Measurements from ENCODE around the gene ABTB2.
A peak's percentile ranks its signal among the peaks of the same experiment; 100 is the strongest.
"Not testable (repeated sequence)": the region's sequence is repeated elsewhere in the genome, so short reads cannot be mapped to it uniquely, and the experiment has no call there.

Gene ABTB2

DNA sequence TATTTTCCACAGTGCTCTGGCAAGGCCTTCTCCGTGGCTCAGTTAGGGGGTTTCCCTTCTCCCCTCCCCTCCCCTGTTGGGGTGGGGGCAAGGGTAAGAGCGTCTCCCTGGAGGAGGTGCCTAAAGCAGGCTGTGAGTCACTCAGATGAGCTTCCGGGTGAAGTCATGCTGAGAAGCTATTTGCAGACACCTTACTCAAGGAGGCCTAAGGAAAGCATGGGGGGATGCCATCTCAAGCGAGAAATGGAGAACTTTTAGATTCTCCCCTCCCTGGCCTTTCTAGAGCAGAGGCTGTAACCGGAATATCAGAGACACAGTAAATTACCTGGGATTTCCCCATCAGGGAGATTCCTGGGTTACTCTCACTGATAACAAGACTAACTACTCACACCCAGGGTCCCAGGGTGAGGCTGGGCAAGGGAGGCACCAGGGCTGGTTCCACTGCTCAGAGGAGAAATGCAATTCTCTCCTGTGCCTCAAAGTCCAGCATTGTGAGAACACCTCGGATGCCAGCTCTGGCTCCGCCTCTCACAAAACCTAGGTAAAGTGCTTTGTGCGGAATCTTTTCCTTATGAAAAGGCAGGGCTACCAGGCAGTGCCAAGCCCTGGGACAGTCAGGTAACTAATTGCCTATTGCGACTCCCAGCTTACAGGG, 123.6 kb downstream of the ABTB2 start:
- DNase-seq, result peak; percentile 58

DNA sequence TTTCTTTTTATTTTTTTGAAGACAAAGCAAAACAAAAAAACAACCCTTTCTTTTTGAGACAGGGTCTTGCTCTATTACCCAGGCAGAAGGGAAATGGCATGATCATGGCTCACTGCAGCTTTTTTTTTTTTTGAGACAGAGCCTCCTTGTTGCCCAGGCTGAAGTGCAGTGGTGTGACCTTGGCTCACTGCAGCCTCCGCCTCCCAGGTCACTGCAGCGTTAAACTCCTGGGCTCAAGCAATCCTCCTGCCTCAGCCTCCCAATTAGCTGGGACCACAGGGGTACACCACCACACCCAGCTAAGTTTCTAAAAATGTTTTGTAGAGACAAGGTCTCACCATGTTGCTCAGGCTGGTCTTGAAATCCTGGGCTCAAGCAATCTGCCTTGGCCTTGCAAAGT, 124.6 kb downstream of the ABTB2 start:
- no peak for DNase-seq

DNA sequence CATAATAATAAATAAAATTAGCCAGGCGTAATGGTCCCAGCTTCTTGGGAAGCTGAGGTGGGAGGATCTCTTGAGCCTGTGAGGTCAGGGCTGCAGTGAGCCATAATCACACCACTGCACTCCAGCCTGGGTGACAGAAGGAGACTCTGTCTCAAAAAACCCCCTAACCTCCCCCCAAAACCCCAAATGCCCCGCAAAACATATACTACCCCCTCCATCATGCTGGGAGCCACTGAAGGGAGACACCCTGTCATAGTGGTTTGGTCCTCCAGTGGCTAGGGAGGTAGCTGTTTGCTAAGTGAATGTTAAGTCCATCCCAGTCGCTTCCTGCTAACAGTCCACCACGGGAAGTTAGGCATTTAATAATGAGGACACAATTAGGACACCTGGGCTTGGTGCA, 125.0 kb downstream of the ABTB2 start:
- DNase-seq, result no peak

DNA sequence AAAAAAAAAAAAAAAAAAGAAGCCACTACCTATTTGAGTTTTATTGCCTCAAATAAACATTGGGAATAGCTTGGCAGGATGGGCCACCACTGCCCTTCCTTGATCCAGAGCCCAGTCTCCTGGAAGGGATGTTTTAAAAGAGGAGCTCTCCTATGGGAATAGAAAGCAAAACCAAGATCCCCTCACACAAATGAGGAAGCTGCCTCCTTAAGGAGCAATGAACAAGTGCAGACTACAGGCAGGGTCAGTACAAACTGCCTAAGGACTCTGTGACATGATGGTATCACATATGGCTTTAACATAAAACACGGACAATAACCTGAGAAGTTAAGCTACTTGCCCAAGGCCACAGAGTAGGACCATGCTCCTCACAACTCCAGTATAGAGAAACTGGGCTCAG, 131.6 kb downstream of the ABTB2 start:
- no peak for DNase-seq

DNA sequence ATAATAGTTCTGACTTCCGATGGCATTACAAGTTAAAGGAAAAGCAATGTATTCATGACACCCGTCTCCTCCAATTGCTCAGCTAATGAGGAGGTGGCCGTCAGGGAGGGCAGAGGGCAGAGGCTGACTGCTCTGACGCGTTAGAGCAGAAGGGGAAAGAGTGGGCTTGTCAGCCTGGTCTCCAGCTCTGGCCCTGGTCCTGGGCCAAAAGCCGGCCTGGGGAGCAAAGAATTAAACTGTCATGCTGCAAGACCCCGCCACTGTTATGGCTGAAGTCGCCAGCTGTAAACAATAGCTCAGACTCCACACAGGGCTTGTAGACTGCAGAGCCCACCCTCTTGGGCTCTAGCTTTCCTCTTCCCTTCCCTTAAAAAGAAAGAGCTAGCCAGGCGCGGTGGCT, 132.7 kb downstream of the ABTB2 start:
- DNase-seq, result no peak

DNA sequence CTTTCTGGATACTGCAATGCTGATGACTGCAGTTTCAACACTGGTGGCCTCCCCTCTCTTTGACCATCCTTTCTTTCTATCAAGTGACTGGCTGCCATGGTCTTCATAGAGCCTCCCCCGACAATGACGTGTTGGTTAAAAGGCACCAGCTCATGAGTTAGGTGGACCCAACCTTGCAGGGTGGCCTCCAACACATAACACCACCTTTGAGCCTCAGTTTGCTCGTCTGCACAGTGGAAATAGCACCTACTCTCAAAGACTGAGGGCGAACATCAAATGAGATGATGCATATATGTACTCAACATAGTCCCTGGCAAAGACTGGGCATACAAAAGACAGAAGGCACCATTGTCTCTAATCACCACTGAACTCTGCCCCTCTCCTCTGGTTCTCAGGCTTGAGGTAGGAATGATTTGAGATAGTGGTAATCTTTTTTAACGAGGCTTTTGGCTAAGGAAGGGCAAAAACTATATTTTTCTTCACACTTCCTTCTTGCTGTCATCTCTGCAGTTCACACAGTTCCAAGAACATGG, 133.3 kb downstream of the ABTB2 start:
- no peak for DNase-seq

DNA sequence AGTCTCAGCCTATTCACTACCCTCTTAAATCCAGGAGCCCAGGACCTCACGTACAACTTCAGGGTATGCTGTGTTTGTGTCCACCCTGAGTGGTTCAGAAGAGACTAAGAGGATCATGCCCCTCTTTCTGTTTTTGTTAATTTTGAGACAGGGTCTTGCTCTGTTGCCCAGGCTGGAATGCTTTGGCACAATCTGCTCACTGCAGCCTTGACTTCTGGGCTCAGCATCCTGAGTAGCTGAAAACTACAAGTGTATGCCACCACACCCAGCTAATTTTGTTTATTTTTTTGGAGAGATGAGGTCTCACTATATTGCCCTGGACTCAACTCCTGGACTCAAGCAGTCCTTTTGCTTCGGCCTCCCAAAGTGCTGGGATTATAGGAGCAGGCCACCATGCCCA, 133.9 kb downstream of the ABTB2 start:
- DNase-seq, result no peak

DNA sequence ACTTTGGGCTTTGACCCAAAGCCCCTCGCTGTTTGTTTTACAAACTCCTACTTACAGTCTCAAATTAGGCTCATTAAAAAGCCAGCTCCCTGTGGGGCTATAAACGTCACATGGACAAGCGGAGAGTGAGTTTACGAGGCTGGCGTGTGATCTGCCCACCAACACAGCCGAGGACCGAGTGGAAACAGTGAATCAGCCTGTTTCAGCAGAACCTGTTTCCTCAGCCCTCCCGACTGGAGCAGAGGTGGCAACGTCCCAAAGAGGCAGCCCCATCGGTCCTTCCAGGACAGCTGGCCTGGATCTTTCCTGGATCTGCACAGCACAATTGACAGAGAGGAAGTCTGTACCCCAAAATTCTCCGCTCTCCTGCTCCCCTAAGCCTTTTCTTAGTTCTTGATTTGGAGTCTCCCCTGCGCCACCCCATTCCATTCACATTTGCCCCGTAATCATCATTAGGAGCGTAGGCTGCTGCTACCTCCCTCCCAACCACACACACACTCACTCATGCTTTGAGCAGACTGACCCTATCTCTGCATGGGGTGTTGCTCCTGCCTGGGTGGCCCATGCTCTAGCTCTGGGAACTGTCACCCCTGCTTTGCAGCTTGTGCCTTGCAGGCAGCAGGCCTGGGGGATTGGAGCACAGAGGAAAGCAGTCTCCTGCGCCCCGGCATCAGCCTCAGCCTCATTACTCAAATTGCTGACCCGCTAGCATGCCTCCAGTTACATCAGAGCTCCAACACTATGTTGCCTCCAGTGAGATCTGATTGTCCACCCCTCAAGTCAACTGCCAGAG, 134.6 kb downstream of the ABTB2 start:
- DNase-seq, result no peak

DNA sequence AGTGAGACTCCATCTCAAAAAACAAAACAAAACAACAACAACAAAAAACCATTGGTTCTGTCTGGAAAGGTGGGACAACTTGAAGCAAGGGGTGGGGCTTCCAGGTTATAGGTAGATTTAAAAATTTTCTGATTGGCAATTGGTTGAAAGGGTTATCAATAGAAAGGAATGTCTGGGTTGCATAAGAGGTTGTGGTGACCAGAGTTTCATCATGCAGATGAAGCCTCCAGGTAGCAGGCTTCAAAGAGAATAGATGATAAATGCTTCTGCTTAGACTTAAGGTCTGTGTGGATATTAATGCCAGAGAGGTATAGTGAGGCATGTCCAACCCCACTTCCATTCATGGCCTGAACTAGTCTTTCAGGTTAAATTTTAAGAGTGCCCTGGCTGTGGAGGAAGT, 135.8 kb downstream of the ABTB2 start:
- DNase-seq, result no peak

DNA sequence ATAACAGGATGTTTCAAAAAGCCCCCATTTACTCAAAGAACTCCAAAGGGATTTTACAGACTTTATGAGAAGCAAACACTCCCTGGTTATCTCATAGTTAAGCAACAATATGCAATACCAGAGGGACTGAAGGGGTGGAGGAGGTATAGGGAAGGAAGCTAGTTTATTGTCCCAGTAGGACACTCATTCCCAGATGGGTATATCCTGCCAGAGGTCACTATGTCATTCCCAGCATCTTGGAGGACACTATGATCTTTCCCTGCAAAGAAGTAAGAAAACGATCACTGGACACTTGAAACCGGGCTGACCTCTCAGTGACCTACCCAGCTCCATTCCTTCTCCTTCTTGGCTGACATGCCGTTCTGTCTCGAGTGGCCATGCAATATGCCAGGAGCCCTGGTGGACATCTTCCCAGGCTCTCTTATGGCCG, 137.9 kb downstream of the ABTB2 start:
- DNase-seq, result no peak

DNA sequence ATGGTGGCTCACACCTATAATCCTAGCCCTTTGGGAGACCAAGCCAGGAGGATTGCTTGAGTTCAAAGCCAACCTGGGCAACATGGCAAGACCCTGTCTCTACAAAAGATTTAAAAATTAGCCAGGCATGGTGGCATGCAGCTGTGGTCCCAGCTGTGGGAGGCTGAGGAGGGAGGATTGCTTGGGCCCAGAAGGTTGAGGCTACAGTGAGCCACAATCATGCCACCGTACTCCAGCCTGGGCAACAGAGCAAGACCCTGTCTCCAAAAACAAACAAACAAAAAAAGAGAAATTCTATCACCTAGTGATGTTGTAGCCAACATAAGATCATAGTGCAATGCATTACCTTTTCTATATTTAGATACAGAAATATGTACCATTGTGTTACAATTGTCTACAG, 138.5 kb downstream of the ABTB2 start:
- no peak for DNase-seq

DNA sequence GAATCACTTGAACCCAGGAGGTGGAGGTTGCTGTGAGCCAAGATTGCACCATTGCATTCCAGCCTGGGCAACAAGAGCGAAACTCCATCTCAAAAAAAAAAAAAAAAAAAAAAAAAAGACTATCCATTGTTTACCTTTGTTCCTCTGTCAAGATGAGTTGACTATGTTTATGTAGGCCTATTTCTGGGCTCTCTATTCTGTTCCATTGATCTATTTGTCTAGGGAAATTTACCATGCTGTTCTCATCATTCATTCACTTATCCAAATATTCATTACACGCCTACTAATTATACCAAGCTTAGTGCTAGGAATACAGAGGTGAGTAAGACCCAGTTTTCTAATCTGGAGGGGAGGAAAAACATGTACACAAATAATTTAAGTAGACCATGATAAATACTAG, 139.1 kb downstream of the ABTB2 start:
- not testable (repeated sequence) for DNase-seq

DNA sequence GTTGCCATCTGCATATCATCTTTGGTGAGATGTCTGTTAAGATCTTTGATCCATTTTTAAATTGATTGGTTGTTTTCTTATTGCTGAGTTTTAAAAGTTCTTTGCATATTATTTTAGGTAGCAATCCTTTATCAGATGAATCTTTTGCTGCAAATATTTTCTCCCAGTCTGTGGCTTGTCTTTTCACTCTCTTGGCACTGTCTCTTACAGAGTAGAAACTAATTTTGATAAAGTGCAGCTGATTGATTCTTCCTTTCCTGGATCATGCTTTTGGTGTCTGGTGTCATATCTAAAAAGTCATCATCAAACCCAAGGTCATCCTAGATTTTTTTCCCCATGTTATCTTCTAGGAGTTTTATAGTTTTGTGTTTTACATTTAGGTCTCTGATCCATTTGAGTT, 139.7 kb downstream of the ABTB2 start:
- no peak for DNase-seq

DNA sequence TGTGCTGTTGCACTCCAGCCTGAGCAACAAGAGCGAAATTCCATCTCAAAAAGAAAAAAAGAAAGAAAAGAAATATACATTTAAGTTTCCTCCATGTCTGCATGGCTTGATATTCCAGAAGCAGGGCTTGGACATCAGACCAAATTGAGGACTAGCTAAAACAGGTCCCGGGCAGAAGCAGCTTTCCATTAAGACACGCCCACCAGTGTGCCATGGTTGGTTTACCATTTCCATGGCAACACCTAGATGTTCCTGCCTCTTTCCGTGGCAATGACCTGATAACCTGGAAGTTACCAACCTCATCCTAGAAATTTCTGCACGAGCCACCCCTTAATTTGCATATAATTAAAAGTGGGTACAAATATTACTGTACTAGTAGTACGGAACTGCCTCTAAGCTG, 141.1 kb downstream of the ABTB2 start:
- no peak for DNase-seq

DNA sequence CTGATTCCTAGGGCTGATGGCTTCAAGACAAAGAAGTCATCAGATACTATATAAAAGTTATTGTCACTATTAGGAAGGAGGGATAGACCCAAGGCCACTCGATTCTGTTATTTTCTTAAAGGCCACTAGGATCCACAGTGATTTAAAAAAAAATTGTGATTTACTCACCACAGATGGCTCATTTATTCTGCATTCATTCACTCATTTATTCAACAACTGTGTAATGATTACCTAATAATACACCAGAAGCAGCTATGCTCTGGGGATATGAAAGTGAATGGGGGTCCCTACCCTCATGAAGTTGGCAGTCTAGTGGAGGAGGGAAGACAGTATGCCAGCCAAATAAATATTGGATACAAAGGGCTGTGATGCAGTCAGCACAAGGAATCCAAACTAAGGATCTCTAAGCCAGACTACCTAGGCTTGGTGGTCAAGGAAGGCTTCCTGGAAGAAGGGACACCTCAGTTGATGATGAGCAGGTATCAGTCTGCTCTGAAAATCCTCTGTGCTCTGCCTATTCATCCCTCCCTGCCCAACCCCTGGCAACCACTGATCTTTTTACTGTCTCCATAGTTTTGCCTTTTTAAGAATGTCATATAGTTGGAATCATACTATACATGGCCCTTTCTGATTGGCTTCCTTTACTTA, 141.9 kb downstream of the ABTB2 start:
- no peak for DNase-seq

DNA sequence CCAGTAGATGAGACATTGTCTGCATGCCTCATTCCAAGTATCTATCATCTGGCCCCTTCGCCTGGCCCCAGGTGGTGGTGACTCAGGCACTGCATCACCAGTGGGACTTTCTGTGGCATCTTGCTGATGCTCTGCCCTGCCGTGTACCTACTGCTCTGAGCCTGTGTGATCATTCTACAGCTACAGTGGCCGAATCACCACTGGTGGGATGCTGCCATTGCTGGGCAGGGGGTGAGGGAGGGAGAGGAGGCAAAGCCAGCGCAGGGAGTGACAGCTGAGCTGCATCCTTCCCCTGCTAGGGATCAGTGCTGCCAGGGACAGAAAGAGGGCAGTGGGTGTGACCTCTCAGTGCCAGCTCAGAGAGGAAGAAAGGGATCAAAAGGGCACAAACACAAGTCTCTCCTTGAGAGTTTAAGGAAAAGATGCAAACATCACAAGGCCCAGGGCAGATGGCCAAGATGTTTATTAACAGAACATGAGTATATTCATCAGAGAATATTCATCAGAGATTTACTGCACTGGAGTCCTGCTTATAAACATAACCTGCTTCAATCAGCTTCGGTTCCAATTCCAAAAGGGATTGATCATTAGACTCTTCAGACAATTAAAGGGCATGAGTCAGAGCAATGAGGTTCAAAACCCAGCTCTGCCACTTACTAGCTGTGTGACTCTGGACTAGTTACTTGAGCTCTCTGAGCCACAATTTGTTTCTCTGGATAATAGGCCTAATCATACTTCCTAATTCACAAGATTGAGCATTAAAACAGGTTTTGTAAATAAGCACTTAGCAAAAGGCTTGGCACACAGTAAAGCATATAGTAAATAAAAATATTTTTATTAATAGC, 142.6 kb downstream of the ABTB2 start:
- no peak for DNase-seq

DNA sequence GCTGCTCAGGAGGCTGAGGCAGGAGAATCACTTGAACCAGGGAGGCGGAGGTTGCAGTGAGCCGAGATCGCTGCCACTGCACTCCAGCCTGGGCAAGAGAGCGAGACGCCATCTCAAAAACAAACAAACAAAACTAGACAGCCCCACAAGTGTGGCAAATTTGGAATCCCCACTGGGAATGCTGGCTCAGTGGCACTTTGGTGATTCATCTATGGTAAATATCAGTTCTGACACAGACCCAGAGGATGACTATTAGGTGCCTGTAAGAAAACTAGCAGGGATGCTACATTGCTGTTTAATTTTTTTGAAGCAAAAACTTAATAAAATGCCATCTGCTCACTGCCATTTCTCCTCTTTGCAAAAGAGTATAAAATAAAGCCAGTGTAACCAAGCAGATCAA, 144.4 kb downstream of the ABTB2 start:
- DNase-seq, result no peak

DNA sequence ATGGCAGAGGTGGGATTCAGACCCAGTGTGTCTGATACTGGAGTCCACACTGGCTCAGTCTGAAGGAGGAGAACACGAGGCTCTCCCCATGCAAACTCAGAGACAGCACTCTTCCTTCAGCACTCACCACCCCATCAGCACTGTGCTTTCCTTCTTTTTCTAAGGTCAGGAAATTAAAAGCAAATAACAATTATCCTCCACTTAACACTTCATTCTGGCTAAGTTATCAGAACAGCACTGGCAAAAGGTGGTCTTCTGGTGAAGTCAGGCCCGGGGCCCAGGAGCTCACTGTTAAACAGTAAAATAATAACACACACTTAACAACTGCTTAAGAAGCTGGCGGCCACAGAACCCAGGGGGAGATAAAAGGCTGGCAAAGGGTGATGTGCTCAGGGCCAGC, 145.2 kb downstream of the ABTB2 start:
- no peak for DNase-seq

DNA sequence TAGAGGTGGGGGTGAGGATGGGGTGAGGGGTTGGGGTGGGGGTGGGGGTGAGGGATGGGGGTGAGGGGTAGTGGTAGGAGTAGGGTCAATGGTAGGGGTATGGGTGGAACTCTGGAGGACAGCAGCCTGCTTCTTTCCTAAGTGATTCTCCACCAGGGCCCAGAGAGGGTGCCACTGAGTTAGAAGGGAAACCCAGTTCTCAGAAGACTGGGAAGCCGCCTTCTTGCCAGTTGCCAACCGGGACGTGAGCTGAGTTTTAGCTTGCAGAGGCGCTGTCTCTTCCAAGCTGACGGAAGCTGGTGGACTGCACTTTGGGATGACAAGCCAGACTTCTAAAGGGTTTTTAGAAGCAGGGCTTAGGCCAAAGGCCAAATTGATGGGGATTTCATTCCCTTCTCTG, 148.0 kb downstream of the ABTB2 start:
- no peak for DNase-seq

DNA sequence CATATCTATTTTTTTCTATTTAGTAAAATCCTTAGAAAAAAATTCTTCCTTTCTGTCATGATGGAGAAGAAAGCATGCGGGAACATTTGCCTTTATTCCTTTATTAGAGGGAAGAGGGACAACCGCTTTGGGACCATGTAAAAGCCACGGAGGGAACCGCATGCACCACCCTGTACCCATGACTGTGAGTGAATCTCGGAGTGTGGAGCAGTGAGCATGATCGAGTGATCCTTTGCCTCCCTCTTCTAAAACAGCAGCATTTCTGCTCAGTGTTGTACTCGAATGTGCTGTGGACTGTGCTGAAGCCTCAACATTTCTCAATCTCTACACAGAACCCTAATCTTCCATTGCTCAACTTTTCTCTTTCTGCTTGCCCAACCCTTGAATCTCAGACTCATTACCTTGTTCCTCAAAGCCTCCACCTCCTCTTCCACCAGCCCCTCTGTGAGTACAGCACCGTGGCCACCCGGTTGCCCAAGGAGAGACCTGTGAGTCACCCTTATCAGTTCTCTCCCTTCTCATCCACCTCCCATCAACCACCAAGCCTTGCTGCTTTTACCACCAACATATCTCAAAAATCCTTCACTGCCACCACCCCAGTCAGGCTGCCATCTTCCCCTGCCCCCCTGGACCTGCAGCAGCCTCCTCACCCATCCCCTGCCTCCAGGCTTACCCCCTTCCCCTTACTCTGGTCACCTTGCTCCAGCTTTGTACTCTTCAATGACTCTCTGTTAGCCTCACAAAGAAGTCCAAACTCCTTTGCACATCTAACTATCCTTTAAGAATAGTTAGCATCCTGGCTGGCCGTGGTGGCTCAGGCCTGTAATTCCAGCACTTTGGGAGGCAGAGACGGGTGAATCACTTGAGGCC, 149.3 kb downstream of the ABTB2 start:
- DNase-seq, result no peak

DNA sequence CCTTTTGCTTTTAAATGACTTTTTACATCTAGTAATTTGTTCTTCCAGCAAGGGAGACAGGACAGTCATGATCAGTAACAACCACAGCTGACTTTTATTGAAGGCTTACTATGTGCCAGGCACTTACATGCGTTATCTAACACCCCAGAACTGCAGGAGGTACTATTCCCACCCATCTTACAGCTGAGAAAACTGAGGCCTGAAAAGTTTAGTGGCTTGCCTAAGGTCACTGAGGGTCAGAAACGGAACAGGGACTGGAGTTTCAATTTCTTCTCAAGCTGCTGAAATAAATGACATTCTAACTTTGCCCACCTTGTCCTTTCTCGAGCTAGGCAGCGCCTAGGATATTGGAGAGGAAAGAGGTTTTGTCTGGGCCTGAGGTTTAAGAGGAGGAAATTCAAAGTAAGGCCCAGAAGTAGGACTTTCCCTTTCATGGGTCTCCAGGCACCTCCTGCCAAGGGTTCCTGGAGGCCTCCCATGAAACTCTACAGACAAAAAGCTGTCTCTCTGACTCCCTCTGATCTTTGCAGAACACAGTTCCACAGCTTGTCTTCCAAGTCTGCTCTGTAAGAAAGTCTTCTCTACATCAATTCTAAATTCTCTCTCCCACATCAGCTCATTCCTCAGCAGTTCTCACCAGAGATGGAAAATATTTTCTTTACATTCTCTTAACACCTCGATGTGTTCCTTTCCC, 150.2 kb downstream of the ABTB2 start:
- no peak for DNase-seq
